Medulla oblongata (tissue), 1 donor: ENCODE results near the gene ZNF573.
A peak's percentile ranks its signal among the peaks of the same experiment; 100 is the strongest.
"Not testable (repeated sequence)": the region's sequence is repeated elsewhere in the genome, so short reads cannot be mapped to it uniquely, and the experiment has no call there.

Experiments
- DNase-seq: peaks from one replicate; pipeline ENCODE4 v3.0.0-alpha.2; 2015; ENCODE audit errors: extremely low spot score

The ZNF573 gene

GRCh38 chr19:37779127-37780005 lies at the start of gene ZNF573:
ZNF573 (minus strand) TSS chr19:37779586; CDS start chr19:37773729, 5,857 bp downstream.
- peak; percentile 96 for DNase-seq

GRCh38 chr19:37817180-37817981 lies 38.0 kb upstream of the ZNF573 start:
- DNase-seq, result peak; percentile 44

GRCh38 chr19:37815611-37816010 lies 36.2 kb upstream of the ZNF573 start:
- DNase-seq, result not testable (repeated sequence)

GRCh38 chr19:37813340-37813739 lies 34.0 kb upstream of the ZNF573 start:
- DNase-seq, result no peak

GRCh38 chr19:37809366-37809765 lies 30.0 kb upstream of the ZNF573 start:
- DNase-seq, result no peak

- DNase-seq, result no peak
Measured at GRCh38 chr19:37803249-37803840, 24.0 kb upstream of the ZNF573 start.

GRCh38 chr19:37790244-37790925 lies 11.0 kb upstream of the ZNF573 start:
- DNase-seq, result no peak

GRCh38 chr19:37778613-37779126 lies 716 bp downstream of the ZNF573 start:
- DNase-seq, result peak; percentile 2

GRCh38 chr19:37770985-37771384 lies 8.4 kb downstream of the ZNF573 start:
- DNase-seq, result no peak

GRCh38 chr19:37763488-37763887 lies 15.9 kb downstream of the ZNF573 start:
- no peak for DNase-seq

- DNase-seq, result not testable (repeated sequence)
Measured at GRCh38 chr19:37757683-37758082, 21.7 kb downstream of the ZNF573 start.

GRCh38 chr19:37738371-37738770 lies 41.0 kb downstream of the ZNF573 start:
- no peak for DNase-seq

- no peak for DNase-seq
Measured at GRCh38 chr19:37725181-37725580, 54.2 kb downstream of the ZNF573 start.

- no peak for DNase-seq
Measured at GRCh38 chr19:37719927-37720265, 59.5 kb downstream of the ZNF573 start.

GRCh38 chr19:37719111-37719926 lies 60.1 kb downstream of the ZNF573 start, which contains the start of gene ZNF607:
ZNF607 (minus strand) TSS chr19:37719761; CDS start chr19:37711618, 8,143 bp downstream.
- DNase-seq, result peak; percentile 92

GRCh38 chr19:37718304-37718703 lies 61.1 kb downstream of the ZNF573 start:
- DNase-seq, result peak; percentile 2

- DNase-seq, result no peak
Measured at GRCh38 chr19:37716140-37716539, 63.2 kb downstream of the ZNF573 start.

- DNase-seq, result no peak
Measured at GRCh38 chr19:37706052-37706605, 73.3 kb downstream of the ZNF573 start.

- DNase-seq, result no peak
Measured at GRCh38 chr19:37699057-37699456, 80.3 kb downstream of the ZNF573 start.

GRCh38 chr19:37698216-37698615 lies 81.2 kb downstream of the ZNF573 start:
- no peak for DNase-seq
